ENCODE data around the gene AGTRAP.

AGTRAP gene

GRCh38 chr1:11733306-11733705, 2.6 kb upstream of the AGTRAP start:
- H3K79me2 ChIP-seq (ENCODE audit: control insufficient read depth, insufficient read depth, low read length, poor library complexity), result peaks cover 5% of the 10 kb centered on the region
- no peak overlapping the region for H4K12ac ChIP-seq (ENCODE audit: low read depth, low read length)
- no peak overlapping the region for H3K4ac ChIP-seq (ENCODE audit: low read depth, low read length)
- H2AK5ac ChIP-seq (ENCODE audit: low read length), result no peak overlapping the region
- no peaks in the 10 kb centered on the region for H3K27me3 ChIP-seq (ENCODE audit: insufficient read depth, low read length)
- H3K18ac ChIP-seq (ENCODE audit: low read length), result no peak overlapping the region
- H3K4me1 ChIP-seq (ENCODE audit: control insufficient read depth in 1 of 2, insufficient read depth in 2 of 2, low read length in 2 of 2), result peaks cover 20 to 27% of the 10 kb centered on the region in 2 experiments
- H3K36me3 ChIP-seq (ENCODE audit: control insufficient read depth in 1 of 2, insufficient read depth in 2 of 2, low read length in 2 of 2), result no peaks in the 10 kb centered on the region
- DNase-seq, result no peak
- H3K27ac ChIP-seq (ENCODE audit: low read depth, low read length), result no peak overlapping the region
- H2BK120ac ChIP-seq (ENCODE audit: insufficient read depth, low read length, poor library complexity), result no peak overlapping the region
- H2BK12ac ChIP-seq (ENCODE audit: low read length), result no peak overlapping the region
- WGBS (ENCODE audit: extremely low coverage, insufficient coverage, insufficient read length), result no CpG with 5 or more reads among the region's 3 CpGs
- H3K23ac ChIP-seq (ENCODE audit: low read length), result no peak overlapping the region
- no peak overlapping the region for H2BK5ac ChIP-seq (ENCODE audit: low read depth, low read length, poor library complexity)
- no peak overlapping the region for H4K91ac ChIP-seq (ENCODE audit: low read depth, low read length)
- H2AFZ ChIP-seq (ENCODE audit: insufficient read depth, low read length, poor library complexity), result no peak overlapping the region
- H3K9me3 ChIP-seq (ENCODE audit: insufficient read depth, low read depth, low read length), result peaks cover 3% of the 10 kb centered on the region
- H3K9ac ChIP-seq (ENCODE audit: low read length), result no peak overlapping the region
- H3K14ac ChIP-seq (ENCODE audit: low read length), result no peak overlapping the region
- no peak overlapping the region for H3K4me3 ChIP-seq (ENCODE audit: low read depth, low read length)
- peaks cover 9% of the 10 kb centered on the region for H3K79me1 ChIP-seq (ENCODE audit: low read length)
- H4K8ac ChIP-seq (ENCODE audit: low read depth, low read length), result no peak overlapping the region
- no peak overlapping the region for H3K4me2 ChIP-seq (ENCODE audit: low read length)

DNA sequence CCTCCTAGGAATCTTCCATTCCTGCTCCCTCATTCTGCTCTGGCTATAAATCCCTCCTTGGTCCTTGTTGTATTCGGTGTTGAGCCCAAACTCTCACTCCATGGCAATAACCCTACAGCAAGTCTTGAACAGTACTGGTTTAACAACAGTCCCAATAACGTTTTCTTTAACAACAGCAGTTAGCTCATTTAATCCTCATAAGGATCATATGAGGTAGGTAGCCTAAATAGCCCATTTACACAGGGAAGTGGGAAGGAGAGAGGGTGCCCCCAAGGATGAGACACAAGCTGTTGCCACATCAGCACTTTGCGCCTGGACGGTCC, 444 bp upstream of the AGTRAP start:
- Histone ChIP-seq H2BK12ac (ENCODE audit: low read length) (no peak overlapping the region), H3K27me3 (ENCODE audit: insufficient read depth, low read length) (no peaks in the 10 kb centered on the region), H3K36me3 (ENCODE audit: control insufficient read depth in 1 of 2, insufficient read depth in 2 of 2, low read length in 2 of 2) (no peaks in the 10 kb centered on the region), H3K4me3 (ENCODE audit: low read depth, low read length) (no peak overlapping the region), H3K9ac (ENCODE audit: low read length) (no peak overlapping the region), H3K27ac (ENCODE audit: low read depth, low read length) (no peak overlapping the region), H2BK5ac (ENCODE audit: low read depth, low read length, poor library complexity) (no peak overlapping the region), H2BK120ac (ENCODE audit: insufficient read depth, low read length, poor library complexity) (no peak overlapping the region), H3K79me1 (ENCODE audit: low read length) (peaks cover 9% of the 10 kb centered on the region), H4K8ac (ENCODE audit: low read depth, low read length) (no peak overlapping the region), H3K4ac (ENCODE audit: low read depth, low read length) (no peak overlapping the region), H3K18ac (ENCODE audit: low read length) (no peak overlapping the region), H2AK5ac (ENCODE audit: low read length) (no peak overlapping the region), H3K23ac (ENCODE audit: low read length) (no peak overlapping the region), H3K4me1 (ENCODE audit: control insufficient read depth in 1 of 2, insufficient read depth in 2 of 2, low read length in 2 of 2) (peaks cover 12 to 14% of the 10 kb centered on the region in 2 experiments), H3K4me2 (ENCODE audit: low read length) (peak overlapping the region; percentile 69), H4K12ac (ENCODE audit: low read depth, low read length) (no peak overlapping the region), H3K14ac (ENCODE audit: low read length) (no peak overlapping the region), H2AFZ (ENCODE audit: insufficient read depth, low read length, poor library complexity) (no peak overlapping the region), H3K79me2 (ENCODE audit: control insufficient read depth, insufficient read depth, low read length, poor library complexity) (peaks cover 5% of the 10 kb centered on the region), H3K9me3 (ENCODE audit: insufficient read depth, low read depth, low read length) (no peaks in the 10 kb centered on the region), H4K91ac (ENCODE audit: low read depth, low read length) (no peak overlapping the region)
- no CpG with 5 or more reads among the region's 4 CpGs for WGBS (ENCODE audit: extremely low coverage, insufficient coverage, insufficient read length)
- no peak for DNase-seq

DNA sequence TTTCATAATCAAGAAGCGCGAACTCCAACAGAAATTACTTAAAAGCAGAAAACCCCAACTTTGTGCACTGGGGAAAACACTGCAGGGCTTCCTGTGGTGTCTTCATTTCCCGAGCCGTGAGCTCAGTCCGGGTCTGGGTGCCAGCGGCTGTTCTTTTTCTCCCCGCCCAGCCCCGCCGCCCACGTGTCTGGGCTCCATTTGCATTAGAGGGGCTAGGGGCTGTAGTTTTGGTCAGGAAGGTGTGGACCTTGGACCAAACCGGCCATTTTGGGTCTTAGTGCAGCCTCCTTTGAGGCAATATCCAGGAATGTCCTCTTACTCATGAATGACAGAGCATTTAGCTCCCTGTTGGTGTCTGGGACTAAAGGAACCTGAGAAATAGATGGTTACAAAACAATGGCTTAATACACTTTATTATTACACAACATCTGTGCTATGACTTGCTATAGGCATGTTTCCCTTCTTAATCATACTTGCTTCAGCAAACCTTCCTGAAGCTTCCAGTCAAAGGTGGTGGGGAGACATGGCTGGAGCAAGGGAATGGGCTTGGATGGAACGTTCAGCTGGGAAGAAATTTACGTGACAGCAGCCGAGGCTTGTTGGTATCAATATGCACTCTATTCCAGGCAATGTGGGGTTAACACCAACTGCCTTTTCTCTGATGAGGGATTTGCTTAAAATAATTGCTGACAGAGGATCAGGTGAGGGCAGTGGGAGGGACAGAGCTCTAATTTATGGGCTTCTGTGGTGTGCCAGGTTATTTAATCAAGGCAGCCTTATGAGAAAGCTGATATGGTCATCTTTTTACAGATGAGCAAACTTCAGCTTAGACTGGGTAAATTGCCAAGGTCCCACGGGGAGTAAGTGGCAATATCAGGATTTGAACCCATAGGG, 1.1 kb downstream of the AGTRAP start:
- Histone ChIP-seq H2BK5ac (ENCODE audit: low read depth, low read length, poor library complexity) (no peak overlapping the region), H4K91ac (ENCODE audit: low read depth, low read length) (peak overlapping the region; percentile 63), H3K18ac (ENCODE audit: low read length) (no peak overlapping the region), H2BK120ac (ENCODE audit: insufficient read depth, low read length, poor library complexity) (no peak overlapping the region), H3K27me3 (ENCODE audit: insufficient read depth, low read length) (no peaks in the 10 kb centered on the region), H3K4me1 (ENCODE audit: control insufficient read depth in 1 of 2, insufficient read depth in 2 of 2, low read length in 2 of 2) (peaks cover 14 to 17% of the 10 kb centered on the region in 2 experiments), H3K27ac (ENCODE audit: low read depth, low read length) (no peak overlapping the region), H3K9me3 (ENCODE audit: insufficient read depth, low read depth, low read length) (no peaks in the 10 kb centered on the region), H3K4ac (ENCODE audit: low read depth, low read length) (no peak overlapping the region), H3K4me2 (ENCODE audit: low read length) (peak overlapping the region; percentile 69), H3K79me1 (ENCODE audit: low read length) (peaks cover 7% of the 10 kb centered on the region), H3K36me3 (ENCODE audit: control insufficient read depth in 1 of 2, insufficient read depth in 2 of 2, low read length in 2 of 2) (no peaks in the 10 kb centered on the region), H3K79me2 (ENCODE audit: control insufficient read depth, insufficient read depth, low read length, poor library complexity) (peaks cover 5% of the 10 kb centered on the region), H2AFZ (ENCODE audit: insufficient read depth, low read length, poor library complexity) (peak overlapping the region; percentile 94), H4K8ac (ENCODE audit: low read depth, low read length) (peak overlapping the region; percentile 32), H3K14ac (ENCODE audit: low read length) (no peak overlapping the region), H3K23ac (ENCODE audit: low read length) (no peak overlapping the region), H2AK5ac (ENCODE audit: low read length) (no peak overlapping the region), H3K4me3 (ENCODE audit: low read depth, low read length) (peak overlapping the region; percentile 86), H2BK12ac (ENCODE audit: low read length) (no peak overlapping the region), H3K9ac (ENCODE audit: low read length) (peak overlapping the region; percentile 25), H4K12ac (ENCODE audit: low read depth, low read length) (no peak overlapping the region)
- no CpG with 5 or more reads among the region's 15 CpGs for WGBS (ENCODE audit: extremely low coverage, insufficient coverage, insufficient read length)
- DNase-seq, result peak; percentile 75 to 86

DNA sequence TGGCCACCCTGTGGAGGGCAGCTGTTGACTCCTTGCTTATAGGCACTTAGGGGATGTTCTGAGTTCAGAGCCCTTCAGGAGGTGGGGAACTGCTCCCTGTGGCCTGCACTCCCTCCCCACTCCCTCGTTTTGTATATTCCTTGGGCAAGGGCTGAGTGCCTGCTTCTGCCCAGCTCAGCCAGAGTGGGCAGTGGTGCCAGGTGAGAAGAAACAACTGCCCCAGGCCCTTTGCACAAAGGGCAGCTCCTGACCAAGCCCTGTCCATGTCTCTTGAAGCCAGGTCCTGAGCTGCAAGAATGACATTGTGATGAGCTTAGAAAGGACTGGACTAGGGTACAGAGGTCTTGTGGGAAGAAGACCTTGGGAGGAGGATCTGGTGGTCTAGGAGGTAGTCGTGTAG, 2.2 kb downstream of the AGTRAP start:
- Histone ChIP-seq H3K79me1 (ENCODE audit: low read length) (peaks cover 7% of the 10 kb centered on the region), H3K4me3 (ENCODE audit: low read depth, low read length) (no peak overlapping the region), H2BK12ac (ENCODE audit: low read length) (no peak overlapping the region), H3K4me1 (ENCODE audit: control insufficient read depth in 1 of 2, insufficient read depth in 2 of 2, low read length in 2 of 2) (peaks cover 10 to 13% of the 10 kb centered on the region in 2 experiments), H3K9me3 (ENCODE audit: insufficient read depth, low read depth, low read length) (no peaks in the 10 kb centered on the region), H3K18ac (ENCODE audit: low read length) (no peak overlapping the region), H3K27me3 (ENCODE audit: insufficient read depth, low read length) (no peaks in the 10 kb centered on the region), H3K36me3 (ENCODE audit: control insufficient read depth in 1 of 2, insufficient read depth in 2 of 2, low read length in 2 of 2) (no peaks in the 10 kb centered on the region), H4K8ac (ENCODE audit: low read depth, low read length) (no peak overlapping the region), H4K91ac (ENCODE audit: low read depth, low read length) (no peak overlapping the region), H4K12ac (ENCODE audit: low read depth, low read length) (no peak overlapping the region), H3K23ac (ENCODE audit: low read length) (no peak overlapping the region), H3K79me2 (ENCODE audit: control insufficient read depth, insufficient read depth, low read length, poor library complexity) (peaks cover 5% of the 10 kb centered on the region), H2BK5ac (ENCODE audit: low read depth, low read length, poor library complexity) (no peak overlapping the region), H3K9ac (ENCODE audit: low read length) (no peak overlapping the region), H2AFZ (ENCODE audit: insufficient read depth, low read length, poor library complexity) (no peak overlapping the region), H3K4me2 (ENCODE audit: low read length) (no peak overlapping the region), H3K14ac (ENCODE audit: low read length) (no peak overlapping the region), H3K27ac (ENCODE audit: low read depth, low read length) (no peak overlapping the region), H2AK5ac (ENCODE audit: low read length) (no peak overlapping the region), H2BK120ac (ENCODE audit: insufficient read depth, low read length, poor library complexity) (no peak overlapping the region), H3K4ac (ENCODE audit: low read depth, low read length) (no peak overlapping the region)
- no peak for DNase-seq
- no CpG with 5 or more reads among the region's 2 CpGs for WGBS (ENCODE audit: extremely low coverage, insufficient coverage, insufficient read length)
